Muscle of leg (tissue), 11 donors: Measurements from ENCODE around the gene FNIP1. TPM values are rescaled to one million over a fixed set of nuclear protein-coding genes. Genes with fewer than 3 reads are reported as not detected.
"Not testable (repeated sequence)": the region's sequence is repeated elsewhere in the genome, so short reads cannot be mapped to it uniquely, and the experiment has no call there.

ENCODE experiments used
- DNase-seq: peaks from one replicate; pipeline ENCODE4 v3.0.0; 2013
- H3K27ac ChIP-seq: one replicate; pipeline ENCODE4 v1.5.1; 2013; ENCODE audit warnings: mild to moderate bottlenecking, low read length, control low read depth
- H3K27me3 ChIP-seq: one replicate; pipeline ENCODE4 v1.6.1; 2013; ENCODE audit warnings: low read length; ENCODE audit not compliant: control insufficient read depth, insufficient read depth
- H3K36me3 ChIP-seq: one replicate; pipeline ENCODE4 v1.6.1; 2013; ENCODE audit warnings: low read length; ENCODE audit not compliant: control insufficient read depth, insufficient read depth
- H3K4me1 ChIP-seq: one replicate; pipeline ENCODE4 v1.6.1; 2013; ENCODE audit warnings: low read length; ENCODE audit not compliant: control insufficient read depth, insufficient read depth
- H3K4me3 ChIP-seq: one replicate; pipeline ENCODE4 v1.5.1; 2013; ENCODE audit warnings: low read length, control low read depth
- H3K9me3 ChIP-seq: replicated peaks from 2 replicates; pipeline ENCODE4 v1.6.1; 2013; ENCODE audit warnings: low read depth, low read length; ENCODE audit not compliant: control insufficient read depth
- WGBS: methylation state at CpG from one replicate; pipeline ENCODE4 v1.1.5; 2013; ENCODE audit warnings: missing lambda C conversion rate; ENCODE audit not compliant: insufficient coverage; 5-methylcytosine and 5-hydroxymethylcytosine counted together
- polyA plus RNA-seq, 8 donors: library from polyadenylated mRNA; unstranded; fragments of 120-200 nt; gene quantifications; one replicate each; pipeline versions ENCODE4 v1.2.1 to v1.2.3, GENCODE V29; 2013; ENCODE audit warnings: inconsistent platforms in 1 of 8, low replicate concordance in 1 of 8; ENCODE audit not compliant: insufficient read length in 8 of 8, insufficient read depth in 1 of 8
- total RNA-seq: library from RNA; stranded (reverse); fragments of 120-200 nt; gene quantifications from one replicate; pipeline ENCODE4 v1.2.4, GENCODE V29; 2013

Gene FNIP1
- total and polyA plus RNA-seq, 9 donors: 10.4 to 26.5 (median 12.0) TPM

GRCh38 chr5:131634666-131634995 is 162.2 kb downstream of the FNIP1 start:
- peak; percentile 71 for DNase-seq
- 0% methylated on average over 21 of the region's 21 CpGs for WGBS

GRCh38 chr5:131634238-131634637 is 162.6 kb downstream of the FNIP1 start:
- H3K27me3 ChIP-seq: no peaks in the 10 kb centered on the region
- peak overlapping the region; percentile 100 for H3K27ac ChIP-seq
- WGBS: 0% methylated on average over 1 of the region's 4 CpGs
- DNase-seq: no peak
- H3K4me1 ChIP-seq: peaks cover 7% of the 10 kb centered on the region
- no peaks in the 10 kb centered on the region for H3K36me3 ChIP-seq
- peak overlapping the region; percentile 95 for H3K4me3 ChIP-seq
- no peaks in the 10 kb centered on the region for H3K9me3 ChIP-seq

More at GRCh38 chr5:131634666-131634995, 162.2 kb downstream of the FNIP1 start:
- H3K9me3 ChIP-seq: no peaks in the 10 kb centered on the region
- peaks cover 7% of the 10 kb centered on the region for H3K4me1 ChIP-seq
- no peaks in the 10 kb centered on the region for H3K36me3 ChIP-seq
- no peaks in the 10 kb centered on the region for H3K27me3 ChIP-seq
- peak overlapping the region; percentile 100 for H3K27ac ChIP-seq
- peak overlapping the region; percentile 95 for H3K4me3 ChIP-seq

GRCh38 chr5:131633830-131634229 is 163.0 kb downstream of the FNIP1 start:
- Histone ChIP-seq H3K4me1 (peaks cover 7% of the 10 kb centered on the region), H3K27ac (peak overlapping the region; percentile 100), H3K9me3 (no peaks in the 10 kb centered on the region), H3K4me3 (peak overlapping the region; percentile 95), H3K27me3 (no peaks in the 10 kb centered on the region), H3K36me3 (no peaks in the 10 kb centered on the region)
- no CpG with 5 or more reads among the region's 5 CpGs for WGBS
- no peak for DNase-seq

GRCh38 chr5:131630963-131631350 is 165.9 kb downstream of the FNIP1 start:
- Histone ChIP-seq H3K27ac (no peak overlapping the region), H3K9me3 (no peaks in the 10 kb centered on the region), H3K4me3 (no peak overlapping the region), H3K36me3 (no peaks in the 10 kb centered on the region), H3K27me3 (no peaks in the 10 kb centered on the region), H3K4me1 (peaks cover 4% of the 10 kb centered on the region)
- WGBS: 78% methylated on average over 3 of the region's 4 CpGs
- DNase-seq: no peak

GRCh38 chr5:131630208-131630962 is 166.4 kb downstream of the FNIP1 start:
- H3K4me1 ChIP-seq: peaks cover 3% of the 10 kb centered on the region
- 89% methylated on average over 2 of the region's 4 CpGs for WGBS

GRCh38 chr5:131628990-131629389 is 167.8 kb downstream of the FNIP1 start:
- Histone ChIP-seq H3K4me3 (no peak overlapping the region), H3K9me3 (peaks cover 2% of the 10 kb centered on the region), H3K27ac (no peak overlapping the region), H3K27me3 (no peaks in the 10 kb centered on the region), H3K36me3 (no peaks in the 10 kb centered on the region), H3K4me1 (peaks cover 3% of the 10 kb centered on the region)
- WGBS: no CpG with 5 or more reads among the region's 1 CpG
- no peak for DNase-seq

More at GRCh38 chr5:131630208-131630962, 166.4 kb downstream of the FNIP1 start:
- no peak overlapping the region for H3K4me3 ChIP-seq
- no peak overlapping the region for H3K27ac ChIP-seq
- peaks cover 2% of the 10 kb centered on the region for H3K9me3 ChIP-seq
- H3K36me3 ChIP-seq: no peaks in the 10 kb centered on the region
- no peak for DNase-seq
- no peaks in the 10 kb centered on the region for H3K27me3 ChIP-seq

GRCh38 chr5:131627207-131627865 is 169.5 kb downstream of the FNIP1 start:
- WGBS: 29% methylated on average over 1 of the region's 4 CpGs
- DNase-seq: no peak
- H3K27ac ChIP-seq: no peak overlapping the region
- H3K4me3 ChIP-seq: no peak overlapping the region
- H3K27me3 ChIP-seq: no peaks in the 10 kb centered on the region
- peaks cover 2% of the 10 kb centered on the region for H3K9me3 ChIP-seq
- H3K36me3 ChIP-seq: no peaks in the 10 kb centered on the region
- no peaks in the 10 kb centered on the region for H3K4me1 ChIP-seq

- H3K4me1 ChIP-seq: no peaks in the 10 kb centered on the region
- peak; percentile 36 for DNase-seq
- no CpG with 5 or more reads among the region's 2 CpGs for WGBS
These were observed 174.2 kb downstream of the FNIP1 start for GRCh38 chr5:131622633-131623032.

GRCh38 chr5:131621164-131621563 is 175.7 kb downstream of the FNIP1 start:
- H3K36me3 ChIP-seq, H3K27me3 ChIP-seq, H3K9me3 ChIP-seq, H3K4me1 ChIP-seq, H3K27ac ChIP-seq, DNase-seq, H3K4me3 ChIP-seq: not testable (repeated sequence)
- no CpG with 5 or more reads among the region's 2 CpGs for WGBS

More at GRCh38 chr5:131622633-131623032, 174.2 kb downstream of the FNIP1 start:
- H3K27me3 ChIP-seq: no peaks in the 10 kb centered on the region
- no peak overlapping the region for H3K27ac ChIP-seq
- H3K36me3 ChIP-seq: no peaks in the 10 kb centered on the region
- no peak overlapping the region for H3K4me3 ChIP-seq
- peaks cover 2% of the 10 kb centered on the region for H3K9me3 ChIP-seq

- no peak overlapping the region for H3K27ac ChIP-seq
- H3K4me3 ChIP-seq: no peak overlapping the region
- DNase-seq: no peak
- H3K4me1 ChIP-seq: no peaks in the 10 kb centered on the region
- WGBS: 75% methylated on average over 2 of the region's 8 CpGs
- H3K36me3 ChIP-seq: no peaks in the 10 kb centered on the region
- no peaks in the 10 kb centered on the region for H3K9me3 ChIP-seq
- no peaks in the 10 kb centered on the region for H3K27me3 ChIP-seq
These were observed 177.7 kb downstream of the FNIP1 start for GRCh38 chr5:131619102-131619501.
